Measurements from ENCODE around the gene SH2D7. TPM values are rescaled to one million over a fixed set of nuclear protein-coding genes. Genes with fewer than 3 reads are reported as not detected.

Gene SH2D7
- total RNA-seq, 1 donor from 2014 or later, result not detected

- Histone ChIP-seq H3K27ac (peak overlapping the region; percentile 55), H3K4me1 (peaks cover 28% of the 10 kb centered on the region), H3K36me3 (no peaks in the 10 kb centered on the region), H3K4me3 (no peak overlapping the region), H3K27me3 (no peaks in the 10 kb centered on the region), H3K9me3 (no peaks in the 10 kb centered on the region)
- TF ChIP-seq CTCF (IDR thresholded peaks at IDR 0.05), result no peak
- ATAC-seq (no peak), DNase-seq (no peak)
- intact Hi-C loops (cut with DNase I), result no loop called here
Observed at GRCh38 chr15:78082743-78083110, 9.6 kb upstream of the SH2D7 start.

- ATAC-seq (no peak), DNase-seq (no peak)
- Histone ChIP-seq H3K27ac (peak overlapping the region; percentile 55), H3K27me3 (no peaks in the 10 kb centered on the region), H3K4me1 (peaks cover 24% of the 10 kb centered on the region), H3K9me3 (no peaks in the 10 kb centered on the region), H3K4me3 (no peak overlapping the region), H3K36me3 (no peaks in the 10 kb centered on the region)
- TF ChIP-seq CTCF (IDR thresholded peaks at IDR 0.05), result no peak
- intact Hi-C loops (cut with DNase I), result no loop called here
Observed at GRCh38 chr15:78083186-78083585, 9.2 kb upstream of the SH2D7 start.

- DNase-seq, result no peak
- ATAC-seq, result no peak
- Histone ChIP-seq H3K4me3 (no peak overlapping the region), H3K4me1 (peaks cover 26% of the 10 kb centered on the region), H3K27ac (peak overlapping the region; percentile 30), H3K36me3 (no peaks in the 10 kb centered on the region), H3K27me3 (no peaks in the 10 kb centered on the region), H3K9me3 (no peaks in the 10 kb centered on the region)
- intact Hi-C loops (cut with DNase I), result no loop called here
- no peak for TF ChIP-seq CTCF (IDR thresholded peaks at IDR 0.05)
Observed at GRCh38 chr15:78083687-78084448, 8.5 kb upstream of the SH2D7 start.

- Histone ChIP-seq H3K4me1 (peaks cover 26% of the 10 kb centered on the region), H3K27me3 (no peaks in the 10 kb centered on the region), H3K9me3 (no peaks in the 10 kb centered on the region), H3K27ac (peak overlapping the region; percentile 30), H3K36me3 (no peaks in the 10 kb centered on the region), H3K4me3 (no peak overlapping the region)
- no peak for ATAC-seq
- no peak for TF ChIP-seq CTCF (IDR thresholded peaks at IDR 0.05)
- DNase-seq, result no peak
- intact Hi-C loops (cut with DNase I), result no loop called here
Observed at GRCh38 chr15:78084449-78084750, 8.0 kb upstream of the SH2D7 start.

- DNase-seq, result no peak
- no peak overlapping the region for H3K4me3 ChIP-seq
- ATAC-seq, result no peak
- no peak overlapping the region for H3K27ac ChIP-seq
- intact Hi-C loops (cut with DNase I), result no loop called here
- H3K9me3 ChIP-seq, result no peaks in the 10 kb centered on the region
- no peaks in the 10 kb centered on the region for H3K27me3 ChIP-seq
- no peaks in the 10 kb centered on the region for H3K36me3 ChIP-seq
- TF ChIP-seq CTCF (IDR thresholded peaks at IDR 0.05), result no peak
- H3K4me1 ChIP-seq, result peaks cover 26% of the 10 kb centered on the region
Observed at GRCh38 chr15:78085928-78086327, 6.4 kb upstream of the SH2D7 start.

All from upper lobe of right lung (tissue), 1 donor.